ENCODE results near the gene LY6G5C.

The LY6G5C gene

DNA sequence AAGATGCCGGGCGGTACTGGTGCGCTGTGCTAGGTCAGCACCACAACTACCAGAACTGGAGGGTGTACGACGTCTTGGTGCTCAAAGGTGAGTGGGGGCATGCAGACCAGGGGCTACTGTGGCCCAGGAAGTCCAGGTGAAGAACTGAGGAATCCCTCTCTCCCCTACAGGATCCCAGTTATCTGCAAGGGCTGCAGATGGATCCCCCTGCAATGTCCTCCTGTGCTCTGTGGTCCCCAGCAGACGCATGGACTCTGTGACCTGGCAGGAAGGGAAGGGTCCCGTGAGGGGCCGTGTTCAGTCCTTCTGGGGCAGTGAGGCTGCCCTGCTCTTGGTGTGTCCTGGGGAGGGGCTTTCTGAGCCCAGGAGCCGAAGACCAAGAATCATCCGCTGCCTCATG is 26.8 kb upstream of the LY6G5C start:
- TF ChIP-seq, protein P1, sequence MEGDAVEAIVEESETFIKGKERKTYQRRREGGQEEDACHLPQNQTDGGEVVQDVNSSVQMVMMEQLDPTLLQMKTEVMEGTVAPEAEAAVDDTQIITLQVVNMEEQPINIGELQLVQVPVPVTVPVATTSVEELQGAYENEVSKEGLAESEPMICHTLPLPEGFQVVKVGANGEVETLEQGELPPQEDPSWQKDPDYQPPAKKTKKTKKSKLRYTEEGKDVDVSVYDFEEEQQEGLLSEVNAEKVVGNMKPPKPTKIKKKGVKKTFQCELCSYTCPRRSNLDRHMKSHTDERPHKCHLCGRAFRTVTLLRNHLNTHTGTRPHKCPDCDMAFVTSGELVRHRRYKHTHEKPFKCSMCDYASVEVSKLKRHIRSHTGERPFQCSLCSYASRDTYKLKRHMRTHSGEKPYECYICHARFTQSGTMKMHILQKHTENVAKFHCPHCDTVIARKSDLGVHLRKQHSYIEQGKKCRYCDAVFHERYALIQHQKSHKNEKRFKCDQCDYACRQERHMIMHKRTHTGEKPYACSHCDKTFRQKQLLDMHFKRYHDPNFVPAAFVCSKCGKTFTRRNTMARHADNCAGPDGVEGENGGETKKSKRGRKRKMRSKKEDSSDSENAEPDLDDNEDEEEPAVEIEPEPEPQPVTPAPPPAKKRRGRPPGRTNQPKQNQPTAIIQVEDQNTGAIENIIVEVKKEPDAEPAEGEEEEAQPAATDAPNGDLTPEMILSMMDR (IDR thresholded peaks at IDR 0.05; ENCODE audit: extremely low read depth, insufficient read depth, missing control alignments), result no peak
- in situ Hi-C loops (cut with MboI; ENCODE audit: low pct_unique_long_range_greater_than_20kb, low sequenced_read_pairs, unreplicated experiment), result no loop called here
- no peak for DNase-seq (ENCODE audit: low spot score)

DNA sequence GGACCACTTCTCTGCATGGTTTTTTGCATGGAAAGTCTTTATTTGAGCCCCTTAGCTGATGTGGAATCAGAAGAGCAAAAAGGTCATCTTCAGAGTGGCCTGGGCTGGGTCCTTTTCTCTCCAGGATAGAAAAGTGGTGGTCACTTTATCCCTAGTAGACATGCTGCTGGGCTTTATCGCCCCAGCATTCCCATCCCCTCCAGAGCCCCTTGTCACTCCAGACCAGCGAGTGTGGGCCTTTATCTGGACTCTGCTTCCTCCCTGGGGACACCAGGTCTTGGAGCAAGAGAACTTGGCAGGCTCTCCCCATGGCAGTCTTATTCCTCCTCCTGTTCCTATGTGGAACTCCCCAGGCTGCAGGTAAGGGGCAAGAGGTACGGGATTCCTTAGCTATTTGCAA is 25.7 kb upstream of the LY6G5C start, which contains the start of gene LY6G6F:
TSS of gene LY6G6F (plus strand) at position 268 of the 400 bp plus-strand sequence. CDS start at position 309, 41 bp downstream.
- TF ChIP-seq, protein P1 (IDR thresholded peaks at IDR 0.05; ENCODE audit: extremely low read depth, insufficient read depth, missing control alignments), result no peak
- in situ Hi-C loops (cut with MboI; ENCODE audit: low pct_unique_long_range_greater_than_20kb, low sequenced_read_pairs, unreplicated experiment), result no loop called here
- no peak for DNase-seq (ENCODE audit: low spot score)

DNA sequence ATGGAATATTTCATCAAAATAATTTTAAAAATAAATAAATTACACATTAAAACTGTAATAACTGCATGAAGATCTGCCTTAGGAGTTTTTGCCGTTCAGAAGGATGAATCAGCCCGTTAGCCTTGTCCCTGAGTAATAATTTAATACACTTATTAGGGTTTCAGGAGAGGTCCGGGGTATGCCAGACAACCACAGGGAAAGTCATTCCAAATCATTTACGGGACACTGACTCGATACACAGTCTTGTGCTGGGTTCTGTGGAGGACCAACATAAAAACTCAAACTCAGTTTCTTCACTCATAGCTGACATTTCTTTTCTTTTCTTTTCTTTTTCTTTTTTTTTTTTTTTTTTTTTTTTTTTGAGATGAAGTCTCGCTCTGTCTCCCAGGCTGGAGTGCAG is 25.1 kb upstream of the LY6G5C start:
- in situ Hi-C loops (cut with MboI; ENCODE audit: low pct_unique_long_range_greater_than_20kb, low sequenced_read_pairs, unreplicated experiment), result no loop called here
- no peak for DNase-seq (ENCODE audit: low spot score)
- TF ChIP-seq, protein P1 (IDR thresholded peaks at IDR 0.05; ENCODE audit: extremely low read depth, insufficient read depth, missing control alignments), result no peak

DNA sequence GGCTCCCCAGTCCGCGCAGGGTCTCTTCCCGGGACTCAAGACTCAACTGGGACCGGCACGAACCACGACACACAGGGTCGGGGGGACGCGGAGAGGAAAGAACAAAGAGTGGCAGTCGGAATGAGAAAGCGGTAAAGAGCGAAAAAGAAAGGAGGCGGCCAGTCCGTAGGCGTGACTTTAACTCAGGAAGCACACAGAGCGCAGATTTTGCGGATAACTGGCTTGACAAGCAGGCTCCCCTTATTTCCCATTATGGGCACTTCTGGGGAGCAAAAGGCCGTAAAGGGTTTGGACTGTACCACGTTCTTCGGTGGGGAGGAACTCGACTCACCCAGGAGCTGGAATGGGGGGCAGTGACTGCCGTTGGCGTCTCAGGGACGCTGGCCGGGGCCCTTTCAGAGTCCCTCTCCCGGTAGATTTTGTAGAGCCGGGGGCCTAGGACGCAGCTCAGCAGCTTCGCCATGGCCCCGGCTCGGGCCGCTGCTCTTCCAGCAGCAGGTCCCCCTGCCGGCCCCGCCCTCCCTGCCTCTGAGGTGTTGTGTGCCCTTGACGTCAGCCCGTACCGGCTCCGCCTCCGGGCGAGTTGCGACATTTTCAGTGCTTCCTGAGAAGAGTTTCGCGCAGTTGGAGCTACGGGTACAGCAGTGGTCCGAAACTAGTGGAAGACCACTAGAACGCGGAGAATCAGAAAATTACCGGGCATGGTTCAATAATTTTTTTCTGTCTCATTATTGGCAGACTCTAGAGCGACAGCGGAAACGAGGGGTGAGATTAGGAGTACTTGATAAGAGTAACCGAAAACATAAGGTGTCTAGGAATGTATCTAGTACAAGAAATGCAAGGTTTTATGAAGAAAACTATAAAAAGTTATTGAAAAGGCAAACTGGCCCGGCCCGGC is 22.2 kb upstream of the LY6G5C start, which contains the start of gene ABHD16A:
TSS of gene ABHD16A (minus strand) at position 506 of the 898 bp plus-strand sequence. CDS start at position 463, 43 bp downstream.
- TF ChIP-seq, protein P1 (IDR thresholded peaks at IDR 0.05; ENCODE audit: extremely low read depth, insufficient read depth, missing control alignments), result no peak
- DNase-seq (ENCODE audit: low spot score), result peak; percentile 97
- in situ Hi-C loops (cut with MboI; ENCODE audit: low pct_unique_long_range_greater_than_20kb, low sequenced_read_pairs, unreplicated experiment), result no loop called here

DNA sequence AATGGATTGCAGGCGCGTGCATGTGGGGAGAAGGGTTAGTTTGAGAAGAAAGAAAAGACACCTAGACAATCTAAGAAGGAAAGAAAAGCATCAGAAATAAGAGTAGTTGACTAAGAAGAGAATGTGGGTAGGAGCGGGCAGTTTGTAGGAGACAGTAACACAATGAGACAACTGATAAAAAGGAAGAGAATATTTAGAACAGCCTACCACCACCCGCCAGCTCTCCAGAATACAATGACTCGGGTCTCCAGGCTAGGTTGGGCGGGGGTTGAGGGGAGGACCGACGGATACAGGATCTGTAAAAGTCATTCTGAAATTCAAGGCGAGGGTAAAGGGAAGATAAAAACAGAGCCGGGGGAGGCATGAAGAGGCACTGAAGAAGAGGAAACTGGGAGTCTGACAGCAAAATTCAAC is 21.5 kb upstream of the LY6G5C start:
- peak; percentile 40 for DNase-seq (ENCODE audit: low spot score)
- in situ Hi-C loops (cut with MboI; ENCODE audit: low pct_unique_long_range_greater_than_20kb, low sequenced_read_pairs, unreplicated experiment), result no loop called here
- TF ChIP-seq, protein P1 (IDR thresholded peaks at IDR 0.05; ENCODE audit: extremely low read depth, insufficient read depth, missing control alignments), result no peak

DNA sequence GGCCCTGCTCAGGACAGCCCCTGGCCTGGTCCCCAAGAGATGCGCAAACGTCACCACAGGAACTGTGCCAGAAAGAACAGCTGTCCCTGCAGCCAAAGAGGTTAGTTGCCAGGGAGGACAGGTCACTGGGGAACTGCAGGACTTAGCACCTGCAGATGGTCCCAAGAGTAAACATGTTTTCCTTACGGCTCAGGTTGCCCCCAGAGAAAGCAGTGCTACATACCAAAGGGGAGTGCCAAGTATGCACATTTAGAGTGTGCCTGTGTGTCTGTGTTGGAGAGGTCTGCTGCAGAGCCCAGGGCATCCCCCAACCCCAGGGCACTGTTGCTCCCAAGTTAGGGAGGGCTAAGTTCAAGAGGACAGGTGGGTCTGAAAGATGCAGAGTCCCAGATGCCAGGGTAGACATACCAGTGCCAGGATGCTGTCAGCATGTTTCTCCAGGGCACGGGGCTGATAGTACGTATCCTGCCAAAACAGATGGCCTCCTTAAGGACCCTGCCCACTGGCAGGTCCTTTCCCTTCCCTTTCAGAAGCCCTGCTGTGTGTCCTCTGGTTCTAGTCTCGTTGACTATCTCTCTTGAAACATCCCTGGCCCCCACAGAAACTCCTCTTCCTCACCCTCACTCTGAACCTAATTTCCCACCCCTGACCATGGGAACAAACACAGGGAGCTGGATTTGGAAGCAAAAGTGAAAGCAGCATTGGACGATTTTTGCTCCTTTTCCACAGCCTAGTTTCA is 21.0 kb upstream of the LY6G5C start:
- in situ Hi-C loops (cut with MboI; ENCODE audit: low pct_unique_long_range_greater_than_20kb, low sequenced_read_pairs, unreplicated experiment), result no loop called here
- no peak for DNase-seq (ENCODE audit: low spot score)
- TF ChIP-seq, protein P1 (IDR thresholded peaks at IDR 0.05; ENCODE audit: extremely low read depth, insufficient read depth, missing control alignments), result no peak
